Ascending aorta (tissue), 2 donors: ENCODE results near the gene PLXND1. TPM values are rescaled to one million over a fixed set of nuclear protein-coding genes. Genes with fewer than 3 reads are reported as not detected.

ENCODE experiments used
- DNase-seq, 2 donors: peaks; one replicate each; pipeline ENCODE4 v3.0.0-alpha.2; 2019; ENCODE audit warnings: low spot score in 2 of 2
- H3K27ac ChIP-seq, 2 donors: fragments of 200-600 bp; sonication (generic); one replicate each; pipeline ENCODE4 v1.5.1; 2016 to 2017; ENCODE audit warnings: mild to moderate bottlenecking in 1 of 2
- H3K27me3 ChIP-seq: fragments of 200-600 bp; sonication (generic); one replicate; pipeline ENCODE4 v1.5.1; 2017
- H3K36me3 ChIP-seq, 2 donors: fragments of 200-600 bp; sonication (generic); one replicate each; pipeline ENCODE4 v1.5.1; 2016
- H3K4me1 ChIP-seq, 2 donors: fragments of 200-600 bp; sonication (generic); one replicate each; pipeline ENCODE4 v1.5.1; 2016 to 2017; ENCODE audit warnings: mild to moderate bottlenecking in 1 of 2
- H3K4me3 ChIP-seq, 2 donors: fragments of 200-600 bp; sonication (generic); one replicate each; pipeline ENCODE4 v1.5.1; 2016 to 2017; ENCODE audit warnings: mild to moderate bottlenecking in 1 of 2
- H3K9me3 ChIP-seq, 2 donors: fragments of 200-600 bp; sonication (generic); one replicate each; pipeline ENCODE4 v1.5.1; 2016
- CTCF ChIP-seq, 3 experiments: fragments of 200-600 bp in 2 of 3; fragments of 450-650 bp in 1 of 3; sonication (generic) in 2 of 3; IDR thresholded peaks; one replicate each; pipeline ENCODE4 v1.5.1; 2016 to 2019; ENCODE audit warnings: antibody characterized with exemption in 3 of 3, mild to moderate bottlenecking in 1 of 3, moderate library complexity in 1 of 3
- intact Hi-C: fragments of 100-400 bp; cut with DNase I; formaldehyde crosslinking; loops from one replicate; pipeline ENCODE4 v1.15.1; 2023
- total RNA-seq: library from RNA; depleted of rRNA; stranded (reverse); fragments of >200 nt; gene quantifications from one replicate; pipeline ENCODE4 v1.1.0, GENCODE V29; 2016

PLXND1 gene
- total RNA-seq, 1 donor from 2014 or later, result 407 TPM

- H3K27ac ChIP-seq, result no peak overlapping the region
- no peak for DNase-seq
- H3K36me3 ChIP-seq, result no peaks in the 10 kb centered on the region
- H3K4me1 ChIP-seq, result no peaks in the 10 kb centered on the region
- TF ChIP-seq CTCF (IDR thresholded peaks at IDR 0.05), result no peak
- intact Hi-C loops, result no loop called here
- H3K27me3 ChIP-seq, result no peaks in the 10 kb centered on the region
- no peak overlapping the region for H3K4me3 ChIP-seq
- no peaks in the 10 kb centered on the region for H3K9me3 ChIP-seq
These were observed 70.2 kb downstream of the PLXND1 start for GRCh38 chr3:129536374-129536667.

GRCh38 chr3:129535075-129535474, 71.4 kb downstream of the PLXND1 start:
- Histone ChIP-seq H3K27me3 (no peaks in the 10 kb centered on the region), H3K4me3 (no peak overlapping the region), H3K36me3 (no peaks in the 10 kb centered on the region), H3K9me3 (no peaks in the 10 kb centered on the region), H3K4me1 (peaks cover 0 to 1% of the 10 kb centered on the region in 2 donors), H3K27ac (no peak overlapping the region)
- DNase-seq, result no peak
- TF ChIP-seq CTCF (IDR thresholded peaks at IDR 0.05), result no peak
- intact Hi-C loops, result no loop called here

- no peaks in the 10 kb centered on the region for H3K9me3 ChIP-seq
- H3K36me3 ChIP-seq, result no peaks in the 10 kb centered on the region
- intact Hi-C loops, result no loop called here
- H3K27me3 ChIP-seq, result no peaks in the 10 kb centered on the region
- TF ChIP-seq CTCF (IDR thresholded peaks at IDR 0.05), result no peak
- no peak overlapping the region for H3K27ac ChIP-seq
- peaks cover 0 to 7% of the 10 kb centered on the region in 2 donors for H3K4me1 ChIP-seq
- no peak overlapping the region for H3K4me3 ChIP-seq
- no peak for DNase-seq
These were observed 71.9 kb downstream of the PLXND1 start for GRCh38 chr3:129534428-129535027.

- Histone ChIP-seq H3K36me3 (no peaks in the 10 kb centered on the region), H3K4me3 (no peak overlapping the region), H3K27ac (no peak overlapping the region), H3K4me1 (peaks cover 0 to 9% of the 10 kb centered on the region in 2 donors), H3K27me3 (no peaks in the 10 kb centered on the region), H3K9me3 (no peaks in the 10 kb centered on the region)
- intact Hi-C loops, result no loop called here
- TF ChIP-seq CTCF (IDR thresholded peaks at IDR 0.05), result no peak
- no peak for DNase-seq
These were observed 73.1 kb downstream of the PLXND1 start for GRCh38 chr3:129533406-129533805.

- Histone ChIP-seq H3K27me3 (no peaks in the 10 kb centered on the region), H3K36me3 (no peaks in the 10 kb centered on the region), H3K4me1 (peaks cover 0 to 9% of the 10 kb centered on the region in 2 donors), H3K9me3 (no peaks in the 10 kb centered on the region), H3K27ac (no peak overlapping the region), H3K4me3 (no peak overlapping the region)
- no peak for DNase-seq
- no peak for TF ChIP-seq CTCF (IDR thresholded peaks at IDR 0.05)
- intact Hi-C loops, result no loop called here
These were observed 74.2 kb downstream of the PLXND1 start for GRCh38 chr3:129532261-129532660.

- Histone ChIP-seq H3K36me3 (no peaks in the 10 kb centered on the region), H3K9me3 (no peaks in the 10 kb centered on the region), H3K27me3 (no peaks in the 10 kb centered on the region), H3K4me3 (no peak overlapping the region), H3K4me1 (peaks cover 0 to 9% of the 10 kb centered on the region in 2 donors), H3K27ac (no peak overlapping the region)
- intact Hi-C loops, result no loop called here
- no peak for DNase-seq
- TF ChIP-seq CTCF (IDR thresholded peaks at IDR 0.05), result no peak
These were observed 74.8 kb downstream of the PLXND1 start for GRCh38 chr3:129531699-129532098.
